ENCODE data around the gene LHFPL3. TPM values are rescaled to one million over a fixed set of nuclear protein-coding genes. Genes with fewer than 3 reads are reported as not detected.

LHFPL3 gene
- total RNA-seq, 1 experiment from 2014 or later: not detected

GRCh38 chr7:104804696-104805095, 476.3 kb downstream of the LHFPL3 start:
- no peak for TF ChIP-seq SRF (IDR thresholded peaks at IDR 0.05; ENCODE audit: low read depth)
- peaks cover 92% of the 10 kb centered on the region for H3K27me3 ChIP-seq (ENCODE audit: insufficient read depth, low read length)
- no peak for ATAC-seq
- no peak overlapping the region for H3K9ac ChIP-seq (ENCODE audit: low read length)
- no peaks in the 10 kb centered on the region for H3K9me3 ChIP-seq (ENCODE audit: control insufficient read depth in 1 of 2, insufficient read depth in 1 of 2, low read depth in 1 of 2, low read length in 2 of 2)
- H3K79me2 ChIP-seq (ENCODE audit: insufficient read depth, low read length): no peaks in the 10 kb centered on the region
- CTCF ChIA-PET: no interaction called here
- RAD21 ChIA-PET (ENCODE audit: low non-redundant PET in 1 of 2, low total read pairs in 2 of 2, uncharacterized antibody in 2 of 2, unreplicated experiment in 2 of 2): no interaction called here
- no TSS peak for BruUV-seq (replicated peaks)
- H3K36me3 ChIP-seq (ENCODE audit: control insufficient read depth in 1 of 2, insufficient read depth in 2 of 2, low read length in 2 of 2): no peaks in the 10 kb centered on the region
- no peak overlapping the region for H3K4me3 ChIP-seq (replicated peaks in 1 of 2; ENCODE audit: low read depth in 1 of 2, low read length in 2 of 2)
- no peaks in the 10 kb centered on the region for H3K9me2 ChIP-seq (ENCODE audit: insufficient read depth)
- intact Hi-C loops (cut with micrococcal nuclease): no loop called here
- DNase-seq (ENCODE audit: low read depth, low spot score): no peak
- no peak overlapping the region for H3K27ac ChIP-seq (ENCODE audit: low read depth, low read length)
- POLR2A ChIA-PET: no interaction called here
- H2AFZ ChIP-seq (ENCODE audit: low read depth, low read length, poor library complexity, severe bottlenecking): no peak overlapping the region
- H3K4me2 ChIP-seq (ENCODE audit: low read length): no peak overlapping the region
- no peaks in the 10 kb centered on the region for H4K20me1 ChIP-seq (ENCODE audit: insufficient read depth)
- no peaks in the 10 kb centered on the region for H3K4me1 ChIP-seq (ENCODE audit: control insufficient read depth in 1 of 2, insufficient read depth in 2 of 2, low read length in 2 of 2)

- ATAC-seq (no peak), DNase-seq (ENCODE audit: low read depth, low spot score) (no peak)
- Histone ChIP-seq H3K4me3 (replicated peaks in 1 of 2; ENCODE audit: low read depth in 1 of 2, low read length in 2 of 2) (no peak overlapping the region), H3K9ac (ENCODE audit: low read length) (no peak overlapping the region), H3K4me2 (ENCODE audit: low read length) (no peak overlapping the region), H3K27ac (ENCODE audit: low read depth, low read length) (no peak overlapping the region), H3K9me2 (ENCODE audit: insufficient read depth) (no peaks in the 10 kb centered on the region), H3K79me2 (ENCODE audit: insufficient read depth, low read length) (no peaks in the 10 kb centered on the region), H2AFZ (ENCODE audit: low read depth, low read length, poor library complexity, severe bottlenecking) (no peak overlapping the region), H3K9me3 (ENCODE audit: control insufficient read depth in 1 of 2, insufficient read depth in 1 of 2, low read depth in 1 of 2, low read length in 2 of 2) (no peaks in the 10 kb centered on the region), H3K36me3 (ENCODE audit: control insufficient read depth in 1 of 2, insufficient read depth in 2 of 2, low read length in 2 of 2) (no peaks in the 10 kb centered on the region), H4K20me1 (ENCODE audit: insufficient read depth) (no peaks in the 10 kb centered on the region), H3K4me1 (ENCODE audit: control insufficient read depth in 1 of 2, insufficient read depth in 2 of 2, low read length in 2 of 2) (no peaks in the 10 kb centered on the region), H3K27me3 (ENCODE audit: insufficient read depth, low read length) (peaks cover 92% of the 10 kb centered on the region)
- ChIA-PET RAD21 (ENCODE audit: low non-redundant PET in 1 of 2, low total read pairs in 2 of 2, uncharacterized antibody in 2 of 2, unreplicated experiment in 2 of 2) (no interaction called here), POLR2A (no interaction called here), CTCF (no interaction called here)
- intact Hi-C loops (cut with micrococcal nuclease): no loop called here
- no TSS peak for BruUV-seq (replicated peaks)
- TF ChIP-seq POLR2A (IDR thresholded peaks at IDR 0.05; ENCODE audit: borderline replicate concordance, extremely low read depth, insufficient read depth, insufficient read length) (no peak), ZBTB33 (IDR thresholded peaks at IDR 0.05; ENCODE audit: extremely low read depth, insufficient replicate concordance, low read length) (no peak), EZH2 (IDR thresholded peaks at IDR 0.05) (no peak), POLR2AphosphoS5 (IDR thresholded peaks at IDR 0.05; ENCODE audit: low read depth, low read length) (no peak), SRF (IDR thresholded peaks at IDR 0.05; ENCODE audit: low read depth) (no peak), MAX (IDR thresholded peaks at IDR 0.05) (no peak), EGR1 (IDR thresholded peaks at IDR 0.05; ENCODE audit: low read depth) (no peak), SP1 (IDR thresholded peaks at IDR 0.05; ENCODE audit: low read depth) (no peak), CBX3 (IDR thresholded peaks at IDR 0.05; ENCODE audit: low read depth) (no peak), ZNF274 (IDR thresholded peaks at IDR 0.05; ENCODE audit: low read depth, low read length) (no peak), TCF7L2 (IDR thresholded peaks at IDR 0.05; ENCODE audit: borderline replicate concordance, extremely low read depth, insufficient read depth, insufficient read length) (no peak), SIN3A (IDR thresholded peaks at IDR 0.05; ENCODE audit: low read depth) (no peak), CEBPB (IDR thresholded peaks at IDR 0.05; ENCODE audit: low read depth) (no peak), RAD21 (IDR thresholded peaks at IDR 0.05; ENCODE audit: low read depth) (no peak), ZFX (IDR thresholded peaks at IDR 0.05) (no peak), REST (IDR thresholded peaks at IDR 0.05; ENCODE audit: low read depth) (no peak)
Measured at GRCh38 chr7:104805449-104806317, 477.3 kb downstream of the LHFPL3 start.
